HG02938 (cell line): ENCODE data around the gene CHRM1.
"Not testable (repeated sequence)": the region's sequence is repeated elsewhere in the genome, so short reads cannot be mapped to it uniquely, and the experiment has no call there.

Experiments
- ATAC-seq: cut with Tn5 transposase; IDR thresholded peaks from one replicate; pipeline ENCODE4 v1.9.1; 2021; ENCODE audit warnings: mild to moderate bottlenecking, moderate library complexity; ENCODE audit not compliant: unreplicated experiment

Gene CHRM1

DNA sequence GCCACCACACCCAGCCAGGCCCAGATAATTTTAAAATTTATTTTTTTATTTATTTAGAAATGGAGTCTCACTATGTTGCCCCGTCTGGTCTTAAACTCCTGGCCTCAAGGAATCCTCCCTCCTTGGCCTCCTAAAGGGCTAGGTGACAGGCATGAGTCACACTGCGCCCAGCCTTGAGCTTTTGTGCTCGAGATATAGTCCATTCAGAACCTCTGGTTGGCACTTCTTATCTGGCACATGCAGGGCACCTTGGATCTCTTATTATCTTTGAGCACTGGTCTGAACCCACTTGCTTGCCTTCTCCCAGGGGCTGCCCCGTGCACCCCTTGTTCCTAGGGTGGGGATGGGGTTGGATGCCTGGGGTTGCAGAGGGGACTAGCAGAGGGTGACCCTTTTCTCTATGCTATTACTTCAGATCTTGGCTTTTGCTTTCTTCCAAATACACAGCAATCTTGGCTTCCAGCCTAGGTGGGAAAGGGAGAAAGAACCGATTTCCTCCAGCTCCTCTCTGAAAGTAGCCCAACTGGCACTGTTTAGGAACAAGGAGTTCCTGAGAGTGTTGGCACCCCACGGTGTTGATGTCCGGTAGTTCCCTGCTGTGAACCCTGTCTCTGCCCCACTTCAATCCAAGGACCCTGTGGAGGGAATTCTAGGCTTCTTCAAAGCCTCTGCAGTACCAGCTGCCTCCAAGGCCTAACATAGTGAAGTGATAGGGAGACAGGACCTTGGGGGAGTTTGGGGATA is 41.8 kb downstream of the CHRM1 start:
- ATAC-seq: no peak

DNA sequence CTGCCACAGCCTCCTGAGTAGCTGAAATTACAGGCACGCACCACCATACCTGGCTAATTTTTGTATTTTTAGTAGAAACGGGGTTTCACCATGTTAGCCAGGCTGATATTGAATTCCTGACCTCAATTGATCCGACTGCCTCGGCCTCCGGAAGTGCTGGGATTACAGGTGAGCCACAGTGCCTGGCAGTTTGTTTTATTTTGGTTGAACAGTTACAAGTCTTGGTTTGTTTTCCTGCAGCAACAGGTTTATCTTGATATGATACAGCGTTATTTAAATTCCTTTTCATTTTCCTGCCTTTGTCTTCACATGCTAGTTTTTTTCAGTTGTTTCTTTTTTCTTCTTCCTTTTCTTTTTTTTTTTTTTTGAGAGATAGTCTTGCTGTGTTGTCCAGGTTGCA is 44.5 kb downstream of the CHRM1 start:
- ATAC-seq: no peak

DNA sequence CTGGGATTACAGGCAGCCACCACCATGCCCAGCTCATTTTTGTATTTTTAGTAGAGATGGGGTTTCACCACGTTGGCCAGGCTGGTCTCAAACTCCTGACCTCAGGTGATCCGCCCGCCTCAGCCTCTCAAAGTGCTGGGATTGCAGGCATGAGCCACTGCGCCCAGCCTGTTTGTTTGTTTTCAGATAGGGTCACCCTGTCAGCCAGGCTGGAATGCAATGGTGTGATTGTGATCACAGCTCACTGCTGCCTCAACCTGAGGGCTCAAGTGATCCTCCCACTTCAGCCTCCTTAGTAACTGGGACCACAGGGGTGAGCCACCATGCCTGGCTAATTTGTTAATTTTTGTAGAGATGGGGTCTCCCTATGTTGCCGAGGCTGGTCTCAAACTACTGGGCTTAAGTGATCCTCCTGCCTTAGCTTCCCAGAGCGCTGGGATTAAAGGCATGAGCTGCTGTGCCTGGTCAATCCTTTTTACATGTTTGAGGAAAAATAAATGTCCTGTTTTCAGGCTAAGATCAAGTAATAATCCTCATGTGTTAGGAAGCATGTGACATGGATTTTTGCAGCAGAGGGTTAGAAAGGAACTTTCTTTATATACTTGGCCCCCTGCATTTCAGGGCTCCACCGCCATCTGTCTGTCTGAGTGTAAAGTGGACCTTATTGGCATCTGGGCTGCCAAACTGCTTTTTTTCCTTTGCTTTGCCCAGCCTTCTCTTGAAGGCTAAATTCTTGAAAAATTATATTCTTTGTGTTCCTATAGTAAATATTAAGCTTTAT is 45.3 kb downstream of the CHRM1 start:
- no peak for ATAC-seq

DNA sequence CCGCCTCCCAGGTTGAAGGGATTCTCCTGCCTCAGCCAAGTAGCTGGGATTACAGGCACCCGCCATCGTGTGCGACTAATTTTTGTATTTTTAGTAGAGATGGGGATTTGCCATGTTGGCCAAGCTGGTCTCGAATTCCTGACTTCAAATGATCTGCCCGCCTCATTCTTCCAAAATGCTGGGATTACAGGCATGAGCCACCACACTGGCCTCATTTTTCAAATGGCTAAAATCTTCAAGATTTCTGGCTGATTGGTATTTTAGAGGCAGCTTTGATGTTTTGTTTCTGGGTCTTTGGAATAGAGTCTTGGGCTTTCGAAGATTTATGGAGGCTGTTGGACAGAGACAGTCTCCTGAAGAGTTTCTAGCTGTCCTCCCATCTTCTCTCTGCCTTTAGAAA is 46.3 kb downstream of the CHRM1 start:
- no peak for ATAC-seq

DNA sequence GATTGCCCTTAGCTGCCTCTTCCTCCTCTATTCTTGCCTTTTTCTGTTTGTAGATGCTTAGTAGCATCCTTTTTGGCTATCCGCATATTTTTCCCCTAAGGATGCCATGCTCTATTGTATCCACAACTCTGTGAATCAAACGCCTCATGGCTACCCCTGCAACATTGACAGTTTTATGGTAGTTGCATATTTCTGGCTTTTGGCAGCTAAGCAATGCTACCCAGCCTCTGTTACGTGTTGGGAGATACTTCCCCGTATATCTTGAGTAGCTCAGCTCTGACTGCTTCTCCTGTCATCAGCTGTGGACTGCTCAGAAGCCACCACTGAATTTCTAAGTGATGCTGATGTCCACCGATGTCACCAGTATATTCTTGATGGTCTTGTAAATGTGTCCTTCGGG is 55.5 kb downstream of the CHRM1 start:
- no peak for ATAC-seq

DNA sequence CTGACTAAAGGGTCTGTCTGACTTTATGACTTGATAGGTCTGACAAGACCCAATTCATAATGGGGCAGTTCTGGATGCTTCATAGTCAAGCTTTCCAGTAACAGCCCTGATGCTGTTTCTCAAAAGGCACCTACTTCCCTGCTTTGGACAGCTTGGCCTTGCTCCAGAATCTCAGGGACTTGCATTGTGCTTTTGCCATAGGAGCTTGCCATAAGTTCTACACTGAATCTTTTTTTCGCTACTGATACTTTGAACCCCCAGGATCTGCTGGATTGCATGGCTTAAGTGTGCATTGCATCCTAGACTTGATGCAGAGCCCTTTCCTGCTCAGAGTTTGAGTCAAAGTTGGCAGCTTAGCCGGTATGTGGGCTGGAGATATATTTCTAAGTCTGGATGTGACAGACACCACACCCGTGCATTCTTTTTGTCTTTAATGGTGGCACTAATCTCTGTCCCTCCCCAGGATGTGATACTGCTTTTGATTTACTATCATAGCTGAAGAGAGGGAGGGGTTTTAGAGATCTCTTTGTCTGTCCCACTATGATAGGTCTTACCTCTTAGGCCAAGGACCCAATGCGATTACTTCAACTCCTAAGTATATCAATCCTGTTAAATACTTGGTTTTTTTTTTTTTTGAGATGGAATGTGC is 57.4 kb downstream of the CHRM1 start:
- no peak for ATAC-seq

DNA sequence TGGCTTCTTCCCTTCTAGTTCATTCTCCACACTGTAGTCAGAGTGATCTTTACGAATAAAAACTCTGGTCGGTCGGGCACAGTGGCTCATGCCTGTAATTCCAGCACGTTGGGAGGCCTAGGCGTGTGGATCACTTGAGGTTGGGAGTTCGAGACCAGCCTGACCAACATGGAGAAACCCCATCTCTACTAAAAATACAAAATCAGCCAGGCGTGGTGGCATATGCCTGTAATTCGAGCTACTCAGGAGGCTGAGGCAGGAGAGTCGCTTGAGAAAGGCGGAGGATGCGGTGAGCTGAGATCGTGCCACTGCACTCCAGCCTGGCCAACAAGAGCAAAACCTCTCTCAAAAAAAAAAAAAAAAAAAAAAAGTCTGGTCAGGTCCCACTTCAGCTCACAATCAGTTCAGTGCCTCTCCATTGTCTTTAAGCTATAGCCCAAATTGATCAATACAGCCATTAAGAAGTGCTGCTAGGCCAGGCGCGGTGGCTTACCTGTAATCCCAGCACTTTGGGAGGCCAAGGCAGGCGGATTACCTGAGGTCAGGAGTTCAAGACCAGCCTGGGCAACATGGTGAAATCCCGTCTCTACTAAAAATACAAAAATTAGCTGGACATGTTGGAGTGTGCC is 59.5 kb downstream of the CHRM1 start:
- not testable (repeated sequence) for ATAC-seq

DNA sequence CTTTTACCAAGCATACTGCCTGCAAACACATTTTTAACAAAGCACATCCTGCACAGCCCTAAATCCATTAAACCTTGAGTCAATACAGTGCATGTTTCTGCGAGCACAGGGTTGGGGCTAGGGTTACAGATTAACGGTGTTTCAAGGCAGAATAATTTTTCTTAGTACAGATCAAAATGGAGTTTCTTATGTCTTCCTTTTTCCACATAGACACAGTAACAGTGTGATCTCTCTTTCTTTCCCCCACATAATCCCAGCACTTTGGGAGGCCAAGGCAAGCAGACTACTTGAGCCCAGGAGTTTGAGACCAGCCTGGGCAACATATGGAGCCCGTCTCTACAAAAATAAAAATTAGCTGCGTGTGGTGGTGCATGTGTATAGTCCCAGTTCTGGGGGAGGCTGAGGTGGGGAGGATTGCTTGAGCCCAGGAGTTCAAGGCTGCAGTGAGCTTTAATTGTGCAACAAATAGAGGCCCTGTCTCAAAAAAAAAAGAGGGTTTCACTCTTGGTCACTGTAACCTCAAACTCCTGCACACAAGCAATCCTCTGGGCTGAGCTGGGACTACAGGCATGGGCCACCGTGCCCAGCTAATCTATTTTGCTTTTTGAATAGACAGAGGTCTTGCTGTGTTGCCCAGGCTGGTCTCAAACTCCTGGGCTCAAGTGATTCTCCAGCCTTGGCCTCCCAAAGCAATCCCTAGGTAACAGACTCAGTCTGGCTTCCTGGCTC is 60.2 kb downstream of the CHRM1 start:
- no peak for ATAC-seq

DNA sequence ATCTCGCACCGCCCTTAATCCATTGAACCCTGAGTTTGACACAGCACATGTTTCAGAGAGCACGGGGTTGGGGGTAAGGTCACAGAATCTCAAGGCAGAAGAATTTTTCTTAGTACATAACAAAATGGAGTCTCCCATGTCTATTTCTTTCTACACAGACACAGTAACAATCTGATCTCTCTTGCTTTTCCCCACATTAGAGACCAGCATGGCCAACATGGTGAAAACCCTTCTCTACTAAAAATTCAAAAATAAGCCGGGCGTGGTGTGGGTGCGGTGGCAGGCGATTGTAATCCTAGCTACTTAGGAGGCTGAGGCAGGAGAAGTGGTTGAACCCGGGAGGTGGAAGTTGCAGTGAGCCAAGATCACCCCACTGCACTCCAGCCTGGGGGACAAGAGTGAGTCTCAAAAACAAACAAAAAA is 61.9 kb downstream of the CHRM1 start:
- not testable (repeated sequence) for ATAC-seq
